K562 (cell line): ENCODE data around the gene RSPH9. TPM values are rescaled to one million over a fixed set of nuclear protein-coding genes. Genes with fewer than 3 reads are reported as not detected.

ENCODE experiments used
- FOXK2 ChIP-seq, 2 experiments: fragments of 450-650 bp; IDR thresholded peaks in 1 of 2; conservative IDR thresholded peaks in 1 of 2; 2 replicates each; pipeline ENCODE4 v1.6.1; 2016; ENCODE audit warnings: low read depth in 2 of 2, mild to moderate bottlenecking in 1 of 2
- GTF2A2 ChIP-seq: IDR thresholded peaks from 2 replicates; pipeline ENCODE4 v1.6.1; 2016; ENCODE audit warnings: mild to moderate bottlenecking, missing genetic modification characterization, missing compliant biosample characterization
- KLF13 ChIP-seq: fragments of 450-650 bp; IDR thresholded peaks from 2 replicates; pipeline ENCODE4 v1.6.1; 2016; ENCODE audit warnings: missing genetic modification characterization, low read depth, mild to moderate bottlenecking, missing compliant biosample characterization, moderate library complexity, borderline replicate concordance
- PHF20 ChIP-seq: fragments of 450-650 bp; IDR thresholded peaks from 2 replicates; pipeline ENCODE4 v1.6.1; 2018; ENCODE audit not compliant: partially characterized antibody
- RBM39 ChIP-seq: fragments of 200-400 bp; formaldehyde crosslinking; optimal IDR thresholded peaks from 2 replicates; pipeline ENCODE3; 2018; ENCODE audit warnings: low read depth, low read length
- SMARCB1 ChIP-seq: IDR thresholded peaks from 2 replicates; pipeline ENCODE4 v1.6.1; 2011; ENCODE audit warnings: improper control_type of control experiment, low read depth; ENCODE audit not compliant: insufficient read length
- SMARCE1 ChIP-seq: fragments of 450-650 bp; IDR thresholded peaks from 2 replicates; pipeline ENCODE4 v1.7.1; 2016; ENCODE audit warnings: mild to moderate bottlenecking
- ZNF212 ChIP-seq: fragments of 450-650 bp; formaldehyde crosslinking; IDR thresholded peaks from 2 replicates; pipeline ENCODE4 v1.4.0; 2020; ENCODE audit warnings: mild to moderate bottlenecking
- ZNF445 ChIP-seq: fragments of 250-450 bp; sonication (Bioruptor Pico); IDR thresholded peaks from 2 replicates; pipeline ENCODE4 v1.4.0; 2020; ENCODE audit warnings: low read depth, mild to moderate bottlenecking, moderate library complexity
- polyA plus RNA-seq, 8 experiments: library from polyadenylated mRNA; depleted of rRNA in 4 of 8; stranded (reverse) in 5 of 8; unstranded in 3 of 8; fragments of >200 nt; fragmentation: Nextera tagmentation in 2 of 8; fragmentation: Illumina TruSeq in 1 of 8; extraction: Ambion mirVana in 2 of 8; extraction: Trizol in 1 of 8; gene quantifications; 2 replicates each; pipeline versions ENCODE4 v1.2.1 to v1.2.3, GENCODE V29; 2011 to 2014; ENCODE audit warnings: inconsistent platforms in 1 of 8, missing spikeins in 1 of 8
- total RNA-seq, 7 experiments: library from RNA; depleted of rRNA in 6 of 7; stranded (reverse); fragments of >200 nt in 6 of 7; fragmentation: Illumina TruSeq in 2 of 7; extraction: Trizol in 2 of 7; gene quantifications; 2 replicates each; pipeline versions ENCODE4 v1.2.1 to v1.2.3, GENCODE V29; 2011 to 2021; ENCODE audit warnings: low replicate concordance in 1 of 7
- TF ChIP-seq, protein P1 (sequence below): fragments of 250-450 bp; sonication (Bioruptor Pico); IDR thresholded peaks from 2 replicates; pipeline ENCODE4 v1.5.0; 2020; ENCODE audit warnings: mild to moderate bottlenecking, borderline replicate concordance
- TF ChIP-seq, protein P2 (sequence below), 2 experiments: fragments of 450-650 bp; IDR thresholded peaks; 2 replicates each; pipeline ENCODE4 v1.6.1; 2018; ENCODE audit warnings: mild to moderate bottlenecking in 2 of 2, low read depth in 1 of 2; ENCODE audit not compliant: partially characterized antibody in 2 of 2
- TF ChIP-seq, protein P3 (sequence below), 2 experiments: fragments of 450-650 bp; IDR thresholded peaks; 2 replicates each; pipeline ENCODE4 v1.6.1; 2016; ENCODE audit warnings: mild to moderate bottlenecking in 2 of 2, borderline replicate concordance in 1 of 2, low read depth in 1 of 2, moderate library complexity in 1 of 2

Gene RSPH9
- total and polyA plus RNA-seq, 9 of the 15 experiments (the other 6 are each of a cell fraction or from before 2014, with no cell fraction given), result 0.05 to 0.60 (median 0.39) TPM; not detected in 6

DNA sequence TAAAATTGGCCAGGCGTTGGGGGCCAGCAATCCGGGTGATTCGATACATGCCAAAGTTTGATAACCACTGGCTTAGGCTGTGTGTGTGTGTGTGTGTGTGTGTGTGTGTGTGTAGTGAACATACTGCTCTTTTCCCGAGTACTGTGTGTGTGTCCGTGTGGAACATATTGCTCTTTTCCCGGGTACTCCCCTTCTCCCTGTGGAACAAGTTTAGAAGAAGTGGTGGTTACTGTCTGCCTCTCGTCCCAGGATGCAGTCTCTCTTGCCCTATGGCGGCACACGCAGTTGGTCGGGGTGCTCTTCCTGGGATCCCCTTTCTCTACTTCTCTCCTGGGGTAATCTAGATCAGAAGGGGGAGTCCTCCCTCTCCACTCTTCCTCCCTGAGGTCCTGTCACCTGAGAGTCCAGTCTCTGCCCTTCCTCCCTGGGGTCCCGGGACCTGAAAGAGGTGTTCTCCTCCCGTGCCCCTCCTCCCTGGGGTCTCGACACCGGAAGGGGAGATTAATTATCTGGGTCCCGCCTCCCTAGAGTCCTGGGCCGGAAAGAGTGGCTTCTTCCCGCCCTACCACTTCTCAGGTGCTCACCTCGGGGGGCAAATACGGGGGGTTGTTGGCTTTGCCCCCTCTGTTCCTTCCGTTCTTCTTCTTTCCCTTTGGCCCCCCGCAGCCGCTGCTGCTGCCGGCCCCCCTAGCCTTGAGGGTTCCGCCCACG, 16.3 kb upstream of the RSPH9 start (continued):
- TF ChIP-seq GTF2A2, result no peak
- no peak for TF ChIP-seq FOXK2 (conservative IDR thresholded peaks at IDR 0.05 in 1 of 2, IDR thresholded peaks at IDR 0.05 in 1 of 2; ENCODE audit: low read depth in 2 of 2)
- TF ChIP-seq ZNF445 (CRISPR knock-in tag), result no peak
- TF ChIP-seq, protein P1, sequence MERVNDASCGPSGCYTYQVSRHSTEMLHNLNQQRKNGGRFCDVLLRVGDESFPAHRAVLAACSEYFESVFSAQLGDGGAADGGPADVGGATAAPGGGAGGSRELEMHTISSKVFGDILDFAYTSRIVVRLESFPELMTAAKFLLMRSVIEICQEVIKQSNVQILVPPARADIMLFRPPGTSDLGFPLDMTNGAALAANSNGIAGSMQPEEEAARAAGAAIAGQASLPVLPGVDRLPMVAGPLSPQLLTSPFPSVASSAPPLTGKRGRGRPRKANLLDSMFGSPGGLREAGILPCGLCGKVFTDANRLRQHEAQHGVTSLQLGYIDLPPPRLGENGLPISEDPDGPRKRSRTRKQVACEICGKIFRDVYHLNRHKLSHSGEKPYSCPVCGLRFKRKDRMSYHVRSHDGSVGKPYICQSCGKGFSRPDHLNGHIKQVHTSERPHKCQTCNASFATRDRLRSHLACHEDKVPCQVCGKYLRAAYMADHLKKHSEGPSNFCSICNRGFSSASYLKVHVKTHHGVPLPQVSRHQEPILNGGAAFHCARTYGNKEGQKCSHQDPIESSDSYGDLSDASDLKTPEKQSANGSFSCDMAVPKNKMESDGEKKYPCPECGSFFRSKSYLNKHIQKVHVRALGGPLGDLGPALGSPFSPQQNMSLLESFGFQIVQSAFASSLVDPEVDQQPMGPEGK (CRISPR knock-in tag), result peak; percentile 81; the same call in 1 of the 2 replicates
- no peak for TF ChIP-seq RBM39
- TF ChIP-seq SMARCB1, result no peak
- TF ChIP-seq ZNF212 (CRISPR knock-in tag), result no peak
- peak; percentile 89 for TF ChIP-seq KLF13 (tag)
- TF ChIP-seq, protein P2, sequence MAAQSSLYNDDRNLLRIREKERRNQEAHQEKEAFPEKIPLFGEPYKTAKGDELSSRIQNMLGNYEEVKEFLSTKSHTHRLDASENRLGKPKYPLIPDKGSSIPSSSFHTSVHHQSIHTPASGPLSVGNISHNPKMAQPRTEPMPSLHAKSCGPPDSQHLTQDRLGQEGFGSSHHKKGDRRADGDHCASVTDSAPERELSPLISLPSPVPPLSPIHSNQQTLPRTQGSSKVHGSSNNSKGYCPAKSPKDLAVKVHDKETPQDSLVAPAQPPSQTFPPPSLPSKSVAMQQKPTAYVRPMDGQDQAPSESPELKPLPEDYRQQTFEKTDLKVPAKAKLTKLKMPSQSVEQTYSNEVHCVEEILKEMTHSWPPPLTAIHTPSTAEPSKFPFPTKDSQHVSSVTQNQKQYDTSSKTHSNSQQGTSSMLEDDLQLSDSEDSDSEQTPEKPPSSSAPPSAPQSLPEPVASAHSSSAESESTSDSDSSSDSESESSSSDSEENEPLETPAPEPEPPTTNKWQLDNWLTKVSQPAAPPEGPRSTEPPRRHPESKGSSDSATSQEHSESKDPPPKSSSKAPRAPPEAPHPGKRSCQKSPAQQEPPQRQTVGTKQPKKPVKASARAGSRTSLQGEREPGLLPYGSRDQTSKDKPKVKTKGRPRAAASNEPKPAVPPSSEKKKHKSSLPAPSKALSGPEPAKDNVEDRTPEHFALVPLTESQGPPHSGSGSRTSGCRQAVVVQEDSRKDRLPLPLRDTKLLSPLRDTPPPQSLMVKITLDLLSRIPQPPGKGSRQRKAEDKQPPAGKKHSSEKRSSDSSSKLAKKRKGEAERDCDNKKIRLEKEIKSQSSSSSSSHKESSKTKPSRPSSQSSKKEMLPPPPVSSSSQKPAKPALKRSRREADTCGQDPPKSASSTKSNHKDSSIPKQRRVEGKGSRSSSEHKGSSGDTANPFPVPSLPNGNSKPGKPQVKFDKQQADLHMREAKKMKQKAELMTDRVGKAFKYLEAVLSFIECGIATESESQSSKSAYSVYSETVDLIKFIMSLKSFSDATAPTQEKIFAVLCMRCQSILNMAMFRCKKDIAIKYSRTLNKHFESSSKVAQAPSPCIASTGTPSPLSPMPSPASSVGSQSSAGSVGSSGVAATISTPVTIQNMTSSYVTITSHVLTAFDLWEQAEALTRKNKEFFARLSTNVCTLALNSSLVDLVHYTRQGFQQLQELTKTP (IDR thresholded peaks at IDR 0.05; ENCODE audit: low read depth in 1 of 2, partially characterized antibody in 2 of 2), result peak; percentile 87 to 96
- peak; percentile 70 for TF ChIP-seq SMARCE1
- peak; percentile 14 for TF ChIP-seq PHF20
- TF ChIP-seq, protein P3, sequence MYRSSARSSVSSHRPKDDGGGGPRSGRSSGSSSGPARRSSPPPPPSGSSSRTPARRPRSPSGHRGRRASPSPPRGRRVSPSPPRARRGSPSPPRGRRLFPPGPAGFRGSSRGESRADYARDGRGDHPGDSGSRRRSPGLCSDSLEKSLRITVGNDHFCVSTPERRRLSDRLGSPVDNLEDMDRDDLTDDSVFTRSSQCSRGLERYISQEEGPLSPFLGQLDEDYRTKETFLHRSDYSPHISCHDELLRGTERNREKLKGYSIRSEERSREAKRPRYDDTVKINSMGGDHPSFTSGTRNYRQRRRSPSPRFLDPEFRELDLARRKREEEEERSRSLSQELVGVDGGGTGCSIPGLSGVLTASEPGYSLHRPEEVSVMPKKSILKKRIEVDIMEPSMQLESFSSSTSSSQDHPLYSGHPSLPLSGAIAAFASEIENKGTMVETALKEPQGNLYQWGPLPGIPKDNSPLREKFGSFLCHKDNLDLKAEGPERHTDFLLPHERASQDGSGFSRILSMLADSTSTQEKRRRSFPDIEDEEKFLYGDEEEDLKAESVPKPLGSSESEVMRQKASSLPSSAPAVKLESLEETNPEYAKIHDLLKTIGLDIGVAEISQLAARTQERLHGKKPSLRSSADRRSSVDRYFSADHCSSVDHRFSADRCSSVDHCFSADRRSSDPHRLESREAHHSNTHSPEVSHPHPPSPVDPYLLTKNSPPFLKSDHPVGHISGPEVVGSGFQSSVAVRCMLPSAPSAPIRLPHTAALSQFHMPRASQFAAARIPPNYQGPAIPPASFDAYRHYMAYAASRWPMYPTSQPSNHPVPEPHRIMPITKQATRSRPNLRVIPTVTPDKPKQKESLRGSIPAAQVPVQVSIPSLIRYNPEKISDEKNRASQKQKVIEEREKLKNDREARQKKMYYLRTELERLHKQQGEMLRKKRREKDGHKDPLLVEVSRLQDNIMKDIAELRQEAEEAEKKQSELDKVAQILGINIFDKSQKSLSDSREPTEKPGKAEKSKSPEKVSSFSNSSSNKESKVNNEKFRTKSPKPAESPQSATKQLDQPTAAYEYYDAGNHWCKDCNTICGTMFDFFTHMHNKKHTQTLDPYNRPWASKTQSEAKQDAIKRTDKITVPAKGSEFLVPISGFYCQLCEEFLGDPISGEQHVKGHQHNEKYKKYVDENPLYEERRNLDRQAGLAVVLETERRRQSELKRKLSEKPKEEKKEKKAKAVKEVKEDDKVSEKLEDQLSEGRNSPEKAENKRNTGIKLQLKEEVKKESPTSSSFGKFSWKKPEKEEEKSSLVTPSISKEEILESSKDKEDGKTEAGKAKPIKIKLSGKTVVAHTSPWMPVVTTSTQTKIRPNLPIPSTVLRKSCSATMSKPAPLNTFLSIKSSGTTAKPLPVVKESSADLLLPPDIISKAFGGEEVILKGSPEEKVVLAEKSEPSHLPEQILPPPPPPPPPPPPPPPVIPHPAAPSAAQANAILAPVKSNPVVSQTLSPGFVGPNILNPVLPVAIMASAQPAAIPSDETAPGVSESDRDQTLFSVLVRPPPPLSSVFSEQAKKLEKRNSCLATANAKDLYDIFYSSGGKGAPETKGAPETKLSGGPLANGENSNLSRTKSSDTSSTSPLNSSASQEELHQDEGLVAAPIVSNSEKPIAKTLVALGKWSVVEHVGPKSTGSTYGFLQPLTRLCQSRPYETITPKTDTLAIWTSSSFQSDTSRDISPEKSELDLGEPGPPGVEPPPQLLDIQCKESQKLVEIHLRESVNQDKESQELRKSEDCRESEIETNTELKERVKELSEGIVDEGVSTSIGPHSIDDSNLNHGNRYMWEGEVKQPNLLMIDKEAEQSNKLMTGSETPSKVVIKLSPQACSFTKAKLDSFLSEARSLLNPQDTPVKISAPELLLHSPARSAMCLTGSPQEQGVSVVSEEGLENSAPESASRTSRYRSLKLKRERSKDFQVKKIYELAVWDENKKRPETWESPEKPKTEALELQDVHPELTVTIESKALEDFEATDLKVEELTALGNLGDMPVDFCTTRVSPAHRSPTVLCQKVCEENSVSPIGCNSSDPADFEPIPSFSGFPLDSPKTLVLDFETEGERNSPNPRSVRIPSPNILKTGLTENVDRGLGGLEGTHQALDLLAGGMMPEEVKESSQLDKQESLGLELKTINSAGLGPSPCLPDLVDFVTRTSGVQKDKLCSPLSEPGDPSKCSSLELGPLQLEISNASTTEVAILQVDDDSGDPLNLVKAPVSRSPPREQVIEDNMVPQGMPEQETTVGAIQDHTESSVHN (IDR thresholded peaks at IDR 0.05; ENCODE audit: borderline replicate concordance in 1 of 2, low read depth in 1 of 2), result peak in 1 of 2 experiments; percentile 58; a peak in 2 of 4 replicates
